H1 (cell line): ENCODE data around the gene FGD5.

Source experiments
- ASH2L ChIP-seq: fragments of 200-600, 300-600 bp; sonication (generic); IDR thresholded peaks from one replicate; pipeline ENCODE4 v1.7.1; 2017; ENCODE audit warnings: low read length
- CTCF ChIP-seq, 3 experiments: IDR thresholded peaks; 1 replicate in 2 of 3; 2 replicates in 1 of 3; pipeline versions ENCODE4 v1.5.1 to v1.6.1; 2011; ENCODE audit warnings: low read length in 3 of 3, mild to moderate bottlenecking in 3 of 3, inconsistent platforms in 2 of 3, low read depth in 1 of 3, moderate library complexity in 1 of 3; ENCODE audit not compliant: insufficient read depth in 1 of 3; ENCODE audit errors: control extremely low read depth in 1 of 3
- JUN ChIP-seq: IDR thresholded peaks from 2 replicates; pipeline ENCODE4 v1.6.1; 2011; ENCODE audit warnings: low read depth, mild to moderate bottlenecking, improper control_type of control experiment, low read length
- JUND ChIP-seq: IDR thresholded peaks from 2 replicates; pipeline ENCODE4 v1.6.1; 2011; ENCODE audit warnings: mild to moderate bottlenecking, improper control_type of control experiment, low read length
- KDM4A ChIP-seq: IDR thresholded peaks from one replicate; pipeline ENCODE4 v1.7.1; 2012; ENCODE audit warnings: low read depth, mild to moderate bottlenecking, moderate library complexity, low read length, inconsistent platforms; ENCODE audit not compliant: severe bottlenecking
- MAFK ChIP-seq: IDR thresholded peaks from 2 replicates; pipeline ENCODE4 v1.6.1; 2012; ENCODE audit warnings: low read depth, mild to moderate bottlenecking, improper control_type of control experiment, low read length
- PHF8 ChIP-seq: fragments of 200-600 bp; sonication (generic); conservative IDR thresholded peaks from 2 replicates; pipeline ENCODE4 v1.7.1; 2012; ENCODE audit warnings: low read depth, mild to moderate bottlenecking, inconsistent platforms, low read length, moderate library complexity
- POLR2A ChIP-seq, 2 experiments: IDR thresholded peaks; 1 replicate in 1 of 2; 2 replicates in 1 of 2; pipeline ENCODE4 v1.6.1; 2011; ENCODE audit warnings: low read depth in 2 of 2, low read length in 2 of 2, mild to moderate bottlenecking in 2 of 2; ENCODE audit errors: control extremely low read depth in 1 of 2
- RFX5 ChIP-seq: IDR thresholded peaks from 2 replicates; pipeline ENCODE4 v1.6.1; 2011; ENCODE audit warnings: low read depth, low read length, improper control_type of control experiment, borderline replicate concordance
- SP1 ChIP-seq: IDR thresholded peaks from 2 replicates; pipeline ENCODE4 v1.6.1; 2011; ENCODE audit warnings: low read depth, low read length
- SRF ChIP-seq: IDR thresholded peaks from 2 replicates; pipeline ENCODE4 v1.6.1; 2011; ENCODE audit warnings: mild to moderate bottlenecking, low read depth, low read length, moderate library complexity
- TAF1 ChIP-seq: IDR thresholded peaks from 2 replicates; pipeline ENCODE4 v1.6.1; 2011; ENCODE audit warnings: mild to moderate bottlenecking, low read depth, low read length
- YY1 ChIP-seq: IDR thresholded peaks from 2 replicates; pipeline ENCODE4 v1.6.1; 2011; ENCODE audit warnings: low read depth, mild to moderate bottlenecking, low read length

DNA sequence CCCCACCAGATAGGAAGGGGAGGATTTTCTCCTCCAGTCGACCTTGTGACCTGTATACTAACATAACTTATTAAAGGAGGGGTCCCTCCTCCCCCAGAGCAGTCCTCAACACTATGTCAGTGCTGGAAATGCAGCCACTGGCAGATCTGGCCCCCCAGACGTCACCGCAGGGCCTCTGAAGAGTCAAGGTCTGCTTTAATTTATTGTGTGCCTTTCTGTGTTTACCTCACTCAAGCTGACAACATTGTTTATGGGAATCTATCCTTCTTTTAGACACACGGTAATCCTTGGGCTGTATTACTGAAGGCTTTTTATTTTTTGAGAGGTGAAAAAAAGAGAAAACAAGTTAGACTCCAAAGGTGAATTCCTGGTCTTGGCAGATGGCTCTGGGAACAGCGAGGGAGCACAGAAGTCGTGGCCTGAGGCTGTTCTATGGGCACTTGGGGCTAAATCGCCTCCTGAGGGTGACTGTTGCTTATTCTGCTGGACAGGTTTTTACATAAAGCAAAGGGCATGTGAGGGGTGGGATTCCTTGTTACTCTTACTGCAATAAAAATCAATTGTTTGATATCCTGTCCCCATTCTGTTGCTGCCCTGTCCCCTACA is 115.2 kb downstream of the FGD5 start:
- TF ChIP-seq RFX5 (no peak), CTCF (IDR thresholded peaks at IDR 0.05; ENCODE audit: control extremely low read depth in 1 of 3, insufficient read depth in 1 of 3, low read depth in 1 of 3, low read length in 3 of 3) (no peak), ASH2L (no peak), POLR2A (IDR thresholded peaks at IDR 0.05; ENCODE audit: control extremely low read depth in 1 of 2, low read depth in 2 of 2, low read length in 2 of 2) (no peak), PHF8 (no peak), KDM4A (no peak), YY1 (no peak), MAFK (no peak), SRF (no peak), SP1 (no peak), JUND (no peak), TAF1 (no peak), JUN (no peak)
